Stimulated activated CD4-positive, alpha-beta T cell treated with anti-CD3 and anti-CD28 coated beads, Interleukin-4, amount 100 ng/mL, for 4 hours (primary cell): ENCODE data around the gene TRPM2.
A peak's percentile ranks its signal among the peaks of the same experiment; 100 is the strongest.
"Not testable (repeated sequence)": the region's sequence is repeated elsewhere in the genome, so short reads cannot be mapped to it uniquely, and the experiment has no call there.

ENCODE experiments used
- DNase-seq, 2 experiments: peaks; one replicate each; pipeline ENCODE4 v3.0.0-alpha.2; 2020

Gene TRPM2

DNA sequence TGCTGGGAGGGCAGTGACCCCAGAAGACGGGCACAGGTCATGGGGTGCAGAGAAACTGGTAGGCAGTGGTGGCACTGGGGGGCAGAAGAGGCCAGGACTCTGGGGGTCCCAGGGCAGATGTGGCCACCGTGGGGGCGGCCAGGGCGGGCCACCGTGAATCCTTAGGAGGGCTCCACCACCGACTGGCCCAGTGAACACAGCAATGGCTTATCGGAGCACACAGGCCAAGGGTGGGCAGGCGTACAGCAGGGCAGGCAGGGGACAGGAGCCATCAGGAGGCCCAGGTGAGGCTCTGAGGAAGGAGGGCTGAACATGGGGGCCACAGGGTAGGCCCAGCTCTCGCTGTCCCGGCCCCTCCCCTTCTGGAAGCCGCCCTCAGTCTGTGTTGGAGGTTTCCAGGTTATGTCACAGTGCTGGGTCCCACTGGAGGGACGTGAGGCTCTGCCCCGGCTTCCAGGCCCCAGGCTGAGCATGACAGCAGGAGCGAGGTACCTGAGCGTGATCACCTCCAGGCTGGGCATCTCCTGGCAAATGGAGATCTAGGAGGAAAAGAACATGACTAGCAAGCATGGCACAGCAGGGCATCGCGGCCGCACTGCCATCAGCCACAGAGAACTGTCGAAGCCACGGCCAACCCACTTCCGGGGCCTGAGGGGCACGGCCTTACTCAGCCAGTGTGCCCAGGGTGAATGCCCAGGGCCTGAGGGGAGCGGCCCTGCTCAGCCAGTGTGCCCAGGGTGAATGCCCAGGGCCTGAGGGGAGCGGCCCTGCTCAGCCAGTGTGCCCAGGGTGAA is 18.0 kb upstream of the TRPM2 start:
- no peak for DNase-seq

DNA sequence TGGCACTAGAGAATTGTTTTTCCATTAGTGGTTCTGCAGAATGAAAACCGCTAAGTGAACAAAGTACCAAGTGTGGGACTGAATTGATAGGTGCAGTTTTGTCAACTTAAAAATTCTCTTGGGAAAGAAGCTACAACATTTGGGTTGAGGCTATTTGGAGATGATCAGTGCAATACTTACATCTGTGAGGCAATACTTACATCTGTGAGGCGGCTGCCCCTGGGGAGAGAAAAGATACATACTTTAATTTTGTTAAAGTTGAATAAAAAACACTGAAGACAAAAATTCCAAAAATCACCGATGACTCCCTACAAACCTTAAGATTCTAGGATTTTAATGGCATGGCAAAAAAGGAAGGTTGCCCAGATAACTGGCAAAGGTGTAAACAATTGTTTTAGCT is 16.0 kb upstream of the TRPM2 start:
- no peak for DNase-seq

GRCh38 chr21:44337941-44338895 is 15.2 kb upstream of the TRPM2 start:
- DNase-seq, result peak in 1 of 2 experiments; percentile 27

DNA sequence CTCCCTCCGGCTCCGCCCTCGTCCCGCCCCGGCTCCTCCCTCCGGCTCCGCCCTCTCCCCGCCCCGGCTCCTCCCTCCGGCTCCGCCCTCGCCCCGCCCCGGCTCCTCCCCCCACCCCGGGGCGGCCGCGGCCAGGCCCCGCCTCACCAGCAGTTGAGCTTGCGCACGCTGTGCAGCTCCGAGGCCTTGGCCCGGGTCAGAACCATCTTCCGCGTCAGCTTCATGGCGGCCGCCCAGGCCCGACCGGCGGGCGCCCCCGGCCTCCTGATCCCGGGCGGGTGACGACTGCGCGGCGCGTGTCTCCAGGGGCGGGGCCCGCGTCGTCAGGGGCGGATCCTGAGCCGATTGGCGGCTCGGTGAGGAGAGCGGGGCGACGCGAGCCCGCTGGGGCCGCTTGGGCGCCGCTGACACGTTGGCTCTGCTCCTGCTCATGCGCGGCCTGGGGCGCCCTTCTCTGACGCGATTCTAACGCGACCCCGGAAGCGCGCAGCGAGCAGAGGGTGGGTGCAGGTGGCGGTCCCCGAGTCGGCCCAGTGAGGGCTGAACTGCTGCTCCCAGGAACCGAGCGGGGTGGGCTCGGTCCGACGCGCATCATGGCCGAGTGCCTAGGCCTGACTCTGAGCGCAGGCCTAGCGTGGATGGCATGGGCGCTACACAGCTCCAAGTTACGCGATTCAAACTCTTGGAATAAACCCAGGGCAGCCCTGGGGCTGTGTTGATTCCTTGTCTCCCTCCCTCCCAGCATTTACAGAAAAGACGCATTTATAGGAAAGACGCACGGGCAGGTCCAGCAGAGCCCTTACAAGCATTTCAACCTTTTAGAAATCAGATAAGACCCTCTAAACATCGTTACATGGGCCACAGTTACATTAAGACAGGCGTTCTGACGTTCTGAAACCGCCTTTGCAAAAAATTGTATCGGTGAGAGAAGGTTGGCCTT is 14.2 kb upstream of the TRPM2 start, which contains the start of gene CFAP410:
CFAP410 (minus strand) TSS at position 420 of the 940 bp plus-strand sequence; CDS start at position 224, 196 bp downstream.
- DNase-seq, result peak; percentile 94

GRCh38 chr21:44341726-44342458 is 11.5 kb upstream of the TRPM2 start:
- DNase-seq, result not testable (repeated sequence)

- DNase-seq, result not testable (repeated sequence)
Measured at GRCh38 chr21:44342981-44343380, 10.4 kb upstream of the TRPM2 start.

DNA sequence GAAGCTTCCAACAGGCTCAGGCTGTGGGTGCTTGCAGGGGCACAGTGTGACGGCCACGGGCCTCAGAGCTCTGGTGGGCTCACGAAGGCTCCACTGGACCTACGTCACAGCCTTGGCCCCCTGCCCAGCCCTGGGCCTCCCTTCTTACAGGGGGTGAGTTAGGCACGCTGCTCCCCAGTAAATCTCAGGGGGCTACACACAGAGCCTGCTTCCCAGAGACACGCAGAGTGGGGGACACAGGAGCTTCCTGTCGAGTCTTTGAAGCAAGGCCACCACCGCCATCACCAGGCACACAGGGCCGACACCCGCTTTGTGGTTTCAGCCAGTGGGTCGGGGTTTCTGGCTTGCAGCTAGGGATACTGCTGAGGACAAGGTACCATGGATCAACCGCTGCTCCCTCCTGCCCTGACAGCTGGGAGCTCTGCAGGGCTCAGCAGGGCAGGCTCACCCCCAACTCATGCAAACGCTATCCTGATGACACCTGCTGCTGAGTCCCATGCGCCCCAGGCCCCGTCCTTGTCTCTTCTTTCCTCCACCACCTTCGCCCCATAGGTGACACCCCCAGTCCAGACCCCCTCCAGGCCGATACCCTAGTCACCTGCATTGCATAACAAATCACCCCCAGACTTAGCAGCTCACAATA is 8.8 kb upstream of the TRPM2 start:
- DNase-seq, result no peak

DNA sequence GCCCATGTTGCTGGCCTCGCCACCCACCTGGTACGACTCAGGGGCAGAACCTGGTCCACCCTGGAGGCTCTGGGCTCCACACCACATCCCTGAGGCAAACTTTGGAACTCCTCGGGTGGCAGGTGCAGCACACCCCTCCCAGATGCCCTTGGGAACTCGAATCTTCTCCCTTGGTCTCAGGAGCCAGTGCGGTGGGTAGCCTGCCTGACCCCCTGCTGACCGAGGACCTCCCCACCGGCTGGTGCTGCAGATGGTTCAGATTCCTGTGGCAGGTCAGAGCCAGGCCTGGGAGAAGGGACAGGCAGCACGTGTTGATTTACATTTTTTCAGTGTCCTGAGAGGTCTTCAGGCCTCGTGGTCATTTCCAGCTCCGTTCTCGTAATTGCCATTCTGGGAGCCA is 7.9 kb upstream of the TRPM2 start:
- no peak for DNase-seq

DNA sequence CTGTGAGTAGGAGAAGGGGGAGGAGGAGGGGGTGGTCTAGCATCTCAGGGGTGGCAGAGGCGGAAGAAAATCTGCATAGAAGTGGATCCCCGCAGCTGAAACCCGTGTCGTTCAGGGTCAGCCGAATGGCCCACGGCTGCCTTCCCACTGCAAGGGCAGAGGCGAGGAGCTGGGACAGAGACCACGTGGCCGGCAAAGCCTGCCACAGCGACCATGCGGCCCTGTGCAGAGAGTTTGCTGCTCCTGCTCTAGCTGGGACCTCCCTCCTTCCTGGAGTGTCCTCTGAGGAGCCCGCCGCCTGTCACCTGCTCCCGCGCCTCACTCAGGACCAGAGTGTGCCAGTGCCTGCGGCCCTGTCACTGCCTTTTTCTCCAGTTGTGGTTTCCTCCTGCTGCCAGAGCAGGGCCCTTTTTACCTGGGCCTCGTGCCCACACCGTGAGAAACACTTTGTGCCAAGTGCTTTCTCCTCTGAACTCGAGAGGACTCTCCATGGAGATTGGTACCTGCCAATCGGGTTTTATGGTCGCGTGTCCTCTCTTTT is 5.4 kb upstream of the TRPM2 start:
- no peak for DNase-seq

- DNase-seq, result no peak
Measured at GRCh38 chr21:44348861-44349260, 4.6 kb upstream of the TRPM2 start.

DNA sequence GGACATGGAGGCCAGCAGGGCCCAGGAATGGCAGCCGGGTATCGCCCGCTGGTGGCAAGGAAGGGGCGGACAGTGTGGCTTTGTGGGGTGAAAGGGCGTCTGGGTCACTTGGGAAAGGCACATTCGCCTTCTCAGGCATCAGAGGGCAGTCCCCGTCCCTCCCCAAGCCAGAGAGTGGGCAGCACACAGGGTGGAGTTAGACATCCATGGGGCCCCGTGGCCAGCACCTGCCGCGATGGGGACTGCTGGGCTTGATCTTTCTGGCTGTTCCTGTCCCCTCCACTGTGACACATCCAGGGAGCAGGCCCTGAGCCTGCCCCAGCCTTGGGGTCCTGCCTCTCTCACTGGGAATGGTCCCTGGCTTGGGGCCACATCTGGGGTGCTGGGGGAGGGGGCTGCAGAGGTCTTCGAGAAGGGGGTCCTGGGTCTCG is 4.0 kb upstream of the TRPM2 start:
- DNase-seq, result no peak

DNA sequence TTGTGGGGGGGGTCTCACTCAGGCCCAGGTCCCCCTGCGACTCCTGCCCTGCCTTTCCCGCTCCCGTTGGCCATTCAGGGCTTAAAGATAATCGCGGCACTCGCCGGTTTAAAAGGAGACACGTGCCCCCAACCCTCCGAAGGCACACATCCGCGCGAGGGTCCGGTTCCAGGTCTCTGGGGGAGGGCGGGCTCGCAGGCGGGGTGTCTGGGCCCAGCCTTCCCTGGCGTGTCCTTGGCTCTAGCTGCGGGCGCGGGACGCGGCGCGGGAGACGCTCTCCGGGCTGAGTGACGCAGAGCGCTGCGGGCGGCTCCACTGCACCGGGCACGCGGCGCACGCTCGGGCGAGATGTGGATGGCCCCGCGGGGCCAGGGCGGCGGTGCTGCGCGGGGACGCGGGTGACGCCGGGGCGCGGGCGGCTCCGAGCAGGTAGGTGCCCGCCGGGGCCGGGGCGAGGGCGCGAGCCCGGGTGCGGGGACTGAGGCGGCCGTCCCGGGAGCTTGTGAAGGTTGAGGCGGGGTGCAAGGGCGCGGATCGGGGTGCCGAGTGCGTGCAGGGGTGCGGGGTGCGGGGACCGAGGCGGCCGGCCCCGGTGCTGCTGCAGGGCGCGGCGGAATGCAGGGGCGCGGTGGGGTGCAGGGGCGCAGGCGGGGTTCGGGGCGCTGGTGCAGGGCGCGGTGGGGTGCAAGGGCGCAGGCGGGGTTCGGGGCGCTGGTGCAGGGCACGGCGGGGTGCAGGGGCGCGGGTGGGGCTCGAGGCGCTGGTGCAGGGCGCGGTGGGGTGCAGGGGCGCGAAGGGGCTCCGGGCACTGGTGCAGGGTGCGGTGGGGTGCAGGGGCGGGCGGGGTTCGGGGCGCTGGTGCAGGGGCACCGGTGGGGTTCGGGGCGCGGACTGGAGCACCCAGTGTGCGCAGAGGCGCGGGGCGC is 3.3 kb upstream of the TRPM2 start:
- no peak for DNase-seq

DNA sequence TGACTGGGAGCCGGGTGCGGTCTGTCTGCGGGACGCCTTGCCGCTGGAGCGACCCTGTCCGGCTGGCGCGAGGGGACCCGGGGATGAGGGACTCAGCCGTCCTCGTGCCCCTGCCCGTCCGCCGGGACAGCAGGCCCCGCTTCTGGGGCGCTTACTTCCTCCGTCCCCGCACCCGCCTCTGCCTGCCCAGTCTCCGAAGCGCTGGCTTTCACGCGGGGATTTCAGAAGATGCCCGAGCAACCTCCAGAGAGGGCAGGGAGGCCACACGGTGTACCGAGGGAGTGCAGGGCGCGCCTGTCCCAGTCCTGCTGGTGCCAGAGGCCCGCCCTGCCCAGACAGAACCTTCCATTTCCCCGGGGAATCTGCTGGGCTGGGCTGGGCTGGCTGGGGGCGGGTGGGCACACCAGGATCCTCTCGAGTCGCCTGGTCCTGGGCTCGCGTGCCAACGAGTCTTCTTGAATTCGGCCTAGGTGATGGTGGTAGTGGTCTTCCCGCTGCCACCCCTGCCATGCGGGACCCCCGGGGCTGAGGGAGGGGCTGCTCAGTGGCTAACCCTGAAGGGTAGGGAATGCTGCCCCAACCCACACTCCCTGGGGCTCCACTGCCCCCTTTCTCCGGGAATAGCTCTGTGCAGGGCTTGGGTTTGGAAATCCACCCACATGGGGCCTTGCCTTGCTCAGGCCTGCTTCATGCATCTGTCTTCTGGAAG is 2.5 kb upstream of the TRPM2 start:
- no peak for DNase-seq

DNA sequence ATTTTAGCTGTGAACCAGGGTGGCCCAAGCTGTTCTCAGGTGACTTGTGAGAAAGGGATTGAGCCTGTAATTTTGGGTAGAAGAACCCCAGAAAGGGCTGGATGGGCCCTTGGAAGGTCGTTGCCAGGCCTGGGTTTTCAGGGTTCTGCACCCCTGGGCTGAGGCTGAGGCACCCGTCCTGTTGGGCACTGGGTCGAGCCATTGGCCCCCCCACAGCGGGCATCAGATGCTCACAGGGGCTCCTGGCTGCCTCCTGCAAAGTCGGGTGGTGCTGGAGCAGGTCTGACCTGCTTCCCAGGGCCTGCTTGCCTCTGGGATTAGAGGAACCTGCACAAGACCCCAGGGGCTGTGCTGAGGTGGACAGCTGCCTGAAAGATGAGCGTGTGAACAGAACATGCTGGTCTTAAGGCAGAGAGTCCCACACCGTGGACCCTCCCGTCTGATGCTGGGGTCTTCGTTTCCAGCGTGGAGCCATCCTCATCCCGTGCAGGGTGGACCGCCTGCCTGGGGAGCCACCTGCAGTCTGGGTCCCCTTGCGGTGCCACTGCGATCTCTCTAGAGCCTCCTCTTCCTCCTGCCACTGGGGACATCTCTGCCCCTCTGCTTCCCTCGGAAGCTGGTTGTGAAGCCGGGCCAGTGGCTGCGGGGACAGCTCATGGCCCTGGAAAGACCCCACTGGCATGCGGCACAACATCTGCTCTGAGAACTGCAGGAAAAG is 1.7 kb upstream of the TRPM2 start:
- DNase-seq, result no peak

GRCh38 chr21:44352253-44352860 is 1.1 kb upstream of the TRPM2 start:
- DNase-seq, result no peak

- DNase-seq, result no peak
Measured at GRCh38 chr21:44354001-44354405, 582 bp downstream of the TRPM2 start.

- DNase-seq, result peak in 1 of 2 experiments; percentile 17
Measured at GRCh38 chr21:44354775-44355771, 1.7 kb downstream of the TRPM2 start.
